Osteoblast (primary cell): Measurements from ENCODE around the gene UGT3A2. TPM values are rescaled to one million over a fixed set of nuclear protein-coding genes. Genes with fewer than 3 reads are reported as not detected.

Experiments used
- DNase-seq: peaks from one replicate; pipeline ENCODE4 v3.0.0; 2011; ENCODE audit warnings: low spot score, mixed read lengths; ENCODE audit not compliant: insufficient read length; ENCODE audit errors: missing footprints
- H2AFZ ChIP-seq: 2 replicates; pipeline ENCODE4 v1.6.0; 2011; ENCODE audit warnings: mild to moderate bottlenecking, low read length
- H3K27ac ChIP-seq: 2 replicates; pipeline ENCODE4 v1.5.1; 2011; ENCODE audit warnings: mild to moderate bottlenecking, low read depth, low read length, moderate library complexity
- H3K27me3 ChIP-seq: 2 replicates; pipeline ENCODE4 v1.6.0; 2012; ENCODE audit warnings: mild to moderate bottlenecking, control low read depth, inconsistent platforms, low read length, moderate library complexity; ENCODE audit not compliant: insufficient read depth
- H3K36me3 ChIP-seq: 2 replicates; pipeline ENCODE4 v1.5.1; 2011; ENCODE audit warnings: mild to moderate bottlenecking, low read length, control low read depth, moderate library complexity; ENCODE audit not compliant: insufficient read depth
- H3K4me1 ChIP-seq: 2 replicates; pipeline ENCODE4 v1.5.1; 2011; ENCODE audit warnings: mild to moderate bottlenecking, low read length, control low read depth, moderate library complexity; ENCODE audit not compliant: insufficient read depth
- H3K4me2 ChIP-seq: 2 replicates; pipeline ENCODE4 v1.6.0; 2011; ENCODE audit warnings: mild to moderate bottlenecking, low read length; ENCODE audit not compliant: insufficient read depth
- H3K4me3 ChIP-seq: fragments of 200-600 bp; sonication (generic); 3 replicates; pipeline ENCODE4 v1.5.1; 2012; ENCODE audit warnings: mild to moderate bottlenecking, low read length, inconsistent platforms; ENCODE audit not compliant: insufficient read depth
- H3K79me2 ChIP-seq: 2 replicates; pipeline ENCODE4 v1.6.0; 2012; ENCODE audit warnings: mild to moderate bottlenecking, low read length, control low read depth, inconsistent platforms; ENCODE audit not compliant: insufficient read depth
- H3K9me3 ChIP-seq: 2 replicates; pipeline ENCODE4 v1.5.1; 2011; ENCODE audit warnings: low read depth, low read length, control low read depth
- H4K20me1 ChIP-seq: 2 replicates; pipeline ENCODE4 v1.6.0; 2012; ENCODE audit warnings: mild to moderate bottlenecking, low read length, control low read depth; ENCODE audit not compliant: insufficient read depth
- total RNA-seq: library from RNA; depleted of rRNA; stranded (reverse); fragments of >200 nt; gene quantifications from 2 replicates; pipeline ENCODE4 v1.2.3, GENCODE V29; 2012
- TF ChIP-seq, protein P1 (sequence below): IDR thresholded peaks from 2 replicates; pipeline ENCODE4 v1.5.1; 2011; ENCODE audit warnings: mild to moderate bottlenecking, low read depth, low read length, moderate library complexity; ENCODE audit errors: extremely low read depth

Gene UGT3A2
- total RNA-seq, result under 0.01 TPM in 1 of 2 replicates, not detected in the other

GRCh38 chr5:36066540-36067210, at the start of gene UGT3A2:
TSS of gene UGT3A2 (minus strand) at chr5:36066882. CDS start at chr5:36066789, 93 bp downstream.
- Histone ChIP-seq H3K9me3 (no peaks in the 10 kb centered on the region), H4K20me1 (no peaks in the 10 kb centered on the region), H3K79me2 (no peaks in the 10 kb centered on the region), H3K4me2 (peak within 1 kb of the TSS; percentile 9), H3K27me3 (peaks cover 38% of the 10 kb centered on the region), H2AFZ (no peak within 1 kb of the TSS), H3K4me3 (no peak within 1 kb of the TSS), H3K4me1 (no peaks in the 10 kb centered on the region), H3K27ac (no peak within 1 kb of the TSS), H3K36me3 (no peaks in the 10 kb centered on the region)
- TF ChIP-seq, protein P1, sequence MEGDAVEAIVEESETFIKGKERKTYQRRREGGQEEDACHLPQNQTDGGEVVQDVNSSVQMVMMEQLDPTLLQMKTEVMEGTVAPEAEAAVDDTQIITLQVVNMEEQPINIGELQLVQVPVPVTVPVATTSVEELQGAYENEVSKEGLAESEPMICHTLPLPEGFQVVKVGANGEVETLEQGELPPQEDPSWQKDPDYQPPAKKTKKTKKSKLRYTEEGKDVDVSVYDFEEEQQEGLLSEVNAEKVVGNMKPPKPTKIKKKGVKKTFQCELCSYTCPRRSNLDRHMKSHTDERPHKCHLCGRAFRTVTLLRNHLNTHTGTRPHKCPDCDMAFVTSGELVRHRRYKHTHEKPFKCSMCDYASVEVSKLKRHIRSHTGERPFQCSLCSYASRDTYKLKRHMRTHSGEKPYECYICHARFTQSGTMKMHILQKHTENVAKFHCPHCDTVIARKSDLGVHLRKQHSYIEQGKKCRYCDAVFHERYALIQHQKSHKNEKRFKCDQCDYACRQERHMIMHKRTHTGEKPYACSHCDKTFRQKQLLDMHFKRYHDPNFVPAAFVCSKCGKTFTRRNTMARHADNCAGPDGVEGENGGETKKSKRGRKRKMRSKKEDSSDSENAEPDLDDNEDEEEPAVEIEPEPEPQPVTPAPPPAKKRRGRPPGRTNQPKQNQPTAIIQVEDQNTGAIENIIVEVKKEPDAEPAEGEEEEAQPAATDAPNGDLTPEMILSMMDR, result no peak
- no peak for DNase-seq

- H3K27me3 ChIP-seq, result no peaks in the 10 kb centered on the region
- no peak for DNase-seq
- no peaks in the 10 kb centered on the region for H3K79me2 ChIP-seq
- no peak overlapping the region for H3K4me3 ChIP-seq
- TF ChIP-seq, protein P1, result no peak
- H3K27ac ChIP-seq, result no peak overlapping the region
- no peak overlapping the region for H3K4me2 ChIP-seq
- H4K20me1 ChIP-seq, result no peaks in the 10 kb centered on the region
- H3K9me3 ChIP-seq, result no peaks in the 10 kb centered on the region
- no peak overlapping the region for H2AFZ ChIP-seq
- peaks cover 14% of the 10 kb centered on the region for H3K36me3 ChIP-seq
- H3K4me1 ChIP-seq, result no peaks in the 10 kb centered on the region
These were observed 44.6 kb upstream of the UGT3A2 start for GRCh38 chr5:36111238-36111637.

DNA sequence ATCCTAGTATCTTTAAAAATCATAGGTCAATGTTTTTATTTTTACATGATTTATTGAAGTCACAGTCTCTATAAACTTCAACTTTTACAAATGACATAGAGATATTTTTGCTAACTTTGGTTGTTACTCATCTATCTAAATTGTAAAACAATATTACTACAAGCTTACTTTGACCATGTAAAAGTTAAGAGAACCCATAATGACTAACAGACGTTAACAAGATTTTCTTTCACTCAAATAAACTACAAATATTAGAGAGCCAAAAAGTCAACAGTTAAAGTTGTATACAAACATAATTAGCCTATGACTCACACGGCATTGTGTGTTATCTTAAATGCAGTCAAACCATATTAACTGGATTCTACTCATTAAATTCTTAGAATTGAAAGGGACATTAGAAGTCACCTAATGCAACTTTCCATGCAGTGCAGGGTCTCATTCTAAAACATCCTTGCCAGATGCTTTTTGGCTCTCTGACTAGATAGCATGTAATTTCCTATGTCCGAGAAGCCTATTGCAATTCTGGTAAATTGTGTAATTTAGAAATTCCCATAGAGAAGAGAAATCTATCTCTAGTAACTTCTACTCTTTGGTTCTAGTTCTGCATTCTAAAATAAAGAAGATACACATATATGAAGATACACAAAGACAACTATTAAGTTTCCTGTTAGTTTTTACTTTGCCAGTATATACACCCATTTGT, 42.2 kb upstream of the UGT3A2 start:
- no peaks in the 10 kb centered on the region for H4K20me1 ChIP-seq
- TF ChIP-seq, protein P1, result no peak
- no peak overlapping the region for H3K4me2 ChIP-seq
- no peak overlapping the region for H3K27ac ChIP-seq
- no peaks in the 10 kb centered on the region for H3K79me2 ChIP-seq
- H3K4me1 ChIP-seq, result no peaks in the 10 kb centered on the region
- no peak overlapping the region for H2AFZ ChIP-seq
- H3K9me3 ChIP-seq, result no peaks in the 10 kb centered on the region
- DNase-seq, result no peak
- H3K4me3 ChIP-seq, result no peak overlapping the region
- H3K27me3 ChIP-seq, result no peaks in the 10 kb centered on the region
- H3K36me3 ChIP-seq, result peaks cover 21% of the 10 kb centered on the region

- Histone ChIP-seq H4K20me1 (no peaks in the 10 kb centered on the region), H3K27me3 (no peaks in the 10 kb centered on the region), H3K9me3 (no peaks in the 10 kb centered on the region), H3K79me2 (no peaks in the 10 kb centered on the region), H3K4me3 (no peak overlapping the region), H3K4me1 (no peaks in the 10 kb centered on the region), H3K36me3 (peaks cover 23% of the 10 kb centered on the region), H3K4me2 (no peak overlapping the region), H2AFZ (no peak overlapping the region), H3K27ac (no peak overlapping the region)
- DNase-seq, result no peak
- TF ChIP-seq, protein P1, result no peak
These were observed 39.1 kb upstream of the UGT3A2 start for GRCh38 chr5:36105819-36106218.
